GM21526 (cell line): ENCODE data around the gene TMF1.

ENCODE experiments used
- ATAC-seq: cut with Tn5 transposase; IDR thresholded peaks from one replicate; pipeline ENCODE4 v1.9.1; 2021; ENCODE audit warnings: moderate library complexity; ENCODE audit not compliant: unreplicated experiment, low FRiP score

Gene TMF1

GRCh38 chr3:69080233-69080920, 28.2 kb upstream of the TMF1 start, which contains the start of gene UBA3:
Gene UBA3 (minus strand): TSS chr3:69080365. CDS start chr3:69080353, 12 bp downstream.
- peak; percentile 43 for ATAC-seq

GRCh38 chr3:69079269-69080159, 27.4 kb upstream of the TMF1 start:
- ATAC-seq, result no peak

GRCh38 chr3:69072928-69073327, 20.8 kb upstream of the TMF1 start:
- no peak for ATAC-seq

GRCh38 chr3:69066121-69066520, 14.0 kb upstream of the TMF1 start:
- ATAC-seq, result no peak

- ATAC-seq, result no peak
Observed at GRCh38 chr3:69065318-69065964, 13.3 kb upstream of the TMF1 start.

GRCh38 chr3:69063636-69064035, 11.5 kb upstream of the TMF1 start:
- ATAC-seq, result no peak

- ATAC-seq, result no peak
Observed at GRCh38 chr3:69059688-69060087, 7.6 kb upstream of the TMF1 start.

- no peak for ATAC-seq
Observed at GRCh38 chr3:69058947-69059224, 6.8 kb upstream of the TMF1 start.

GRCh38 chr3:69058180-69058946, 6.2 kb upstream of the TMF1 start:
- peak; percentile 93 for ATAC-seq

GRCh38 chr3:69052472-69052898, 352 bp upstream of the TMF1 start:
- peak; percentile 5 for ATAC-seq

GRCh38 chr3:69048990-69049389, 3.1 kb downstream of the TMF1 start:
- no peak for ATAC-seq

GRCh38 chr3:69044608-69045007, 7.5 kb downstream of the TMF1 start:
- no peak for ATAC-seq

GRCh38 chr3:69033470-69033869, 18.7 kb downstream of the TMF1 start:
- ATAC-seq, result no peak

- ATAC-seq, result no peak
Observed at GRCh38 chr3:69032737-69033136, 19.4 kb downstream of the TMF1 start.

GRCh38 chr3:69032142-69032541, 20.0 kb downstream of the TMF1 start:
- ATAC-seq, result no peak

- no peak for ATAC-seq
Observed at GRCh38 chr3:69031635-69032034, 20.5 kb downstream of the TMF1 start.

GRCh38 chr3:69020857-69021256, 31.3 kb downstream of the TMF1 start:
- ATAC-seq, result no peak

GRCh38 chr3:69020424-69020823, 31.7 kb downstream of the TMF1 start:
- ATAC-seq, result no peak

GRCh38 chr3:69016901-69017300, 35.2 kb downstream of the TMF1 start:
- no peak for ATAC-seq

GRCh38 chr3:69016102-69016501, 36.0 kb downstream of the TMF1 start:
- no peak for ATAC-seq
